Measurements from ENCODE around the gene SLC5A8.

DNA sequence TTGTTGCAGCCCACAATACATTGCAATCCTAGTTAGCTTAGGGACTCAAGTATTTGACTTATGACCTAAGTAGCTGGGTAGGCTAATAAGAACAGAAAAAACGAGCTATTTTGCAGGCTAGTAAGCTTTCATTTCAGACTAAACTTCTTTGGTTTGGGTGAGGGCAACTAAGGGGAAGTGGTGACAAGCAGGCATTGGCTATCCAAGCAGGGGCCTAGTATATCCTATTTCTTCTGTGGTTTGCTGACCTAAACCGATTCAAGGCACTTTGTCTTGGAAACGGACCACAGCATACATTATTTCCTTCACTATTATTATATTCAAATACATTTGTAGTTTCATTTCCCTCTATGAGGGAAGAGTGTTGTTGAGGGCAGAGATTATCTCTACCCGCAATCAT, 21.6 kb upstream of the SLC5A8 start:
- TF ChIP-seq EZH2 (IDR thresholded peaks at IDR 0.05; ENCODE audit: low read depth, unreplicated experiment), result no peak
- TF ChIP-seq, protein P1, sequence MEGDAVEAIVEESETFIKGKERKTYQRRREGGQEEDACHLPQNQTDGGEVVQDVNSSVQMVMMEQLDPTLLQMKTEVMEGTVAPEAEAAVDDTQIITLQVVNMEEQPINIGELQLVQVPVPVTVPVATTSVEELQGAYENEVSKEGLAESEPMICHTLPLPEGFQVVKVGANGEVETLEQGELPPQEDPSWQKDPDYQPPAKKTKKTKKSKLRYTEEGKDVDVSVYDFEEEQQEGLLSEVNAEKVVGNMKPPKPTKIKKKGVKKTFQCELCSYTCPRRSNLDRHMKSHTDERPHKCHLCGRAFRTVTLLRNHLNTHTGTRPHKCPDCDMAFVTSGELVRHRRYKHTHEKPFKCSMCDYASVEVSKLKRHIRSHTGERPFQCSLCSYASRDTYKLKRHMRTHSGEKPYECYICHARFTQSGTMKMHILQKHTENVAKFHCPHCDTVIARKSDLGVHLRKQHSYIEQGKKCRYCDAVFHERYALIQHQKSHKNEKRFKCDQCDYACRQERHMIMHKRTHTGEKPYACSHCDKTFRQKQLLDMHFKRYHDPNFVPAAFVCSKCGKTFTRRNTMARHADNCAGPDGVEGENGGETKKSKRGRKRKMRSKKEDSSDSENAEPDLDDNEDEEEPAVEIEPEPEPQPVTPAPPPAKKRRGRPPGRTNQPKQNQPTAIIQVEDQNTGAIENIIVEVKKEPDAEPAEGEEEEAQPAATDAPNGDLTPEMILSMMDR (conservative IDR thresholded peaks at IDR 0.05; ENCODE audit: low read depth in 2 of 2), result no peak
- TF ChIP-seq, protein P2, sequence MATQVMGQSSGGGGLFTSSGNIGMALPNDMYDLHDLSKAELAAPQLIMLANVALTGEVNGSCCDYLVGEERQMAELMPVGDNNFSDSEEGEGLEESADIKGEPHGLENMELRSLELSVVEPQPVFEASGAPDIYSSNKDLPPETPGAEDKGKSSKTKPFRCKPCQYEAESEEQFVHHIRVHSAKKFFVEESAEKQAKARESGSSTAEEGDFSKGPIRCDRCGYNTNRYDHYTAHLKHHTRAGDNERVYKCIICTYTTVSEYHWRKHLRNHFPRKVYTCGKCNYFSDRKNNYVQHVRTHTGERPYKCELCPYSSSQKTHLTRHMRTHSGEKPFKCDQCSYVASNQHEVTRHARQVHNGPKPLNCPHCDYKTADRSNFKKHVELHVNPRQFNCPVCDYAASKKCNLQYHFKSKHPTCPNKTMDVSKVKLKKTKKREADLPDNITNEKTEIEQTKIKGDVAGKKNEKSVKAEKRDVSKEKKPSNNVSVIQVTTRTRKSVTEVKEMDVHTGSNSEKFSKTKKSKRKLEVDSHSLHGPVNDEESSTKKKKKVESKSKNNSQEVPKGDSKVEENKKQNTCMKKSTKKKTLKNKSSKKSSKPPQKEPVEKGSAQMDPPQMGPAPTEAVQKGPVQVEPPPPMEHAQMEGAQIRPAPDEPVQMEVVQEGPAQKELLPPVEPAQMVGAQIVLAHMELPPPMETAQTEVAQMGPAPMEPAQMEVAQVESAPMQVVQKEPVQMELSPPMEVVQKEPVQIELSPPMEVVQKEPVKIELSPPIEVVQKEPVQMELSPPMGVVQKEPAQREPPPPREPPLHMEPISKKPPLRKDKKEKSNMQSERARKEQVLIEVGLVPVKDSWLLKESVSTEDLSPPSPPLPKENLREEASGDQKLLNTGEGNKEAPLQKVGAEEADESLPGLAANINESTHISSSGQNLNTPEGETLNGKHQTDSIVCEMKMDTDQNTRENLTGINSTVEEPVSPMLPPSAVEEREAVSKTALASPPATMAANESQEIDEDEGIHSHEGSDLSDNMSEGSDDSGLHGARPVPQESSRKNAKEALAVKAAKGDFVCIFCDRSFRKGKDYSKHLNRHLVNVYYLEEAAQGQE (IDR thresholded peaks at IDR 0.05; ENCODE audit: unreplicated experiment), result no peak
- TF ChIP-seq POLR2AphosphoS5 (IDR thresholded peaks at IDR 0.05; ENCODE audit: low read depth), result no peak
- no peak for TF ChIP-seq EZH2phosphoT487 (IDR thresholded peaks at IDR 0.05; ENCODE audit: unreplicated experiment)
